Keratinocyte (primary cell): ENCODE measurements around the gene TP53AIP1. TPM values are rescaled to one million over a fixed set of nuclear protein-coding genes. Genes with fewer than 3 reads are reported as not detected.

Experiments
- DNase-seq: peaks from one replicate; pipeline ENCODE4 v3.0.0-alpha.2; 2011; ENCODE audit warnings: low read depth, missing footprints, low spot score
- FAIRE-seq: peaks from 2 replicates; lab custom pipeline; 2011; peaks lifted over from hg19 to GRCh38; lab: Jason Lieb, UNC
- H2AFZ ChIP-seq: 2 replicates; pipeline ENCODE4 v1.6.0; 2012; ENCODE audit warnings: low read length, control low read depth, inconsistent platforms; ENCODE audit not compliant: control insufficient read depth
- H3K27ac ChIP-seq: 2 replicates; pipeline ENCODE4 v1.5.1; 2011; ENCODE audit warnings: low read length; ENCODE audit not compliant: control insufficient read depth, insufficient read depth
- H3K27me3 ChIP-seq: 3 replicates; pipeline ENCODE4 v1.6.0; 2011; ENCODE audit warnings: low read length; ENCODE audit not compliant: control insufficient read depth, insufficient read depth; ENCODE audit errors: extremely low read depth
- H3K36me3 ChIP-seq, 2 experiments: 2 replicates in 1 of 2; 3 replicates in 1 of 2; pipeline ENCODE4 v1.5.1; 2011; ENCODE audit warnings: low read length in 2 of 2, mild to moderate bottlenecking in 1 of 2; ENCODE audit not compliant: control insufficient read depth in 2 of 2, insufficient read depth in 2 of 2; ENCODE audit errors: extremely low read depth in 1 of 2
- H3K4me1 ChIP-seq: 3 replicates; pipeline ENCODE4 v1.5.1; 2011; ENCODE audit warnings: low read length; ENCODE audit not compliant: control insufficient read depth, insufficient read depth; ENCODE audit errors: extremely low read depth
- H3K4me2 ChIP-seq: 3 replicates; pipeline ENCODE4 v1.6.0; 2011; ENCODE audit warnings: low read depth, low read length; ENCODE audit not compliant: control insufficient read depth, insufficient read depth; ENCODE audit errors: extremely low read depth
- H3K4me3 ChIP-seq, 3 experiments: fragments of 200-600 bp in 1 of 3; sonication (generic) in 1 of 3; 2 replicates in 2 of 3; 3 replicates in 1 of 3; pipeline ENCODE4 v1.5.1; 2011 to 2016; ENCODE audit warnings: low read length in 3 of 3, mild to moderate bottlenecking in 3 of 3, control low read depth in 2 of 3, inconsistent platforms in 1 of 3, low read depth in 1 of 3, mixed read lengths in 1 of 3, mixed run types in 1 of 3, moderate library complexity in 1 of 3; ENCODE audit not compliant: control insufficient read depth in 2 of 3, insufficient read depth in 2 of 3; ENCODE audit errors: extremely low read depth in 1 of 3
- H3K79me2 ChIP-seq: 2 replicates; pipeline ENCODE4 v1.6.0; 2012; ENCODE audit warnings: low read length; ENCODE audit not compliant: control insufficient read depth, insufficient read depth
- H3K9ac ChIP-seq: 3 replicates; pipeline ENCODE4 v1.6.0; 2011; ENCODE audit warnings: low read length; ENCODE audit not compliant: control insufficient read depth, insufficient read depth; ENCODE audit errors: extremely low read depth
- H3K9me1 ChIP-seq: 3 replicates; pipeline ENCODE4 v1.6.0; 2011; ENCODE audit warnings: low read length; ENCODE audit not compliant: control insufficient read depth, insufficient read depth; ENCODE audit errors: extremely low read depth
- H3K9me3 ChIP-seq: 2 replicates; pipeline ENCODE4 v1.5.1; 2012; ENCODE audit warnings: low read depth, low read length; ENCODE audit not compliant: control insufficient read depth
- H4K20me1 ChIP-seq: 3 replicates; pipeline ENCODE4 v1.6.0; 2011; ENCODE audit warnings: low read length; ENCODE audit not compliant: control insufficient read depth, insufficient read depth; ENCODE audit errors: extremely low read depth
- CTCF ChIP-seq, 3 experiments: IDR thresholded peaks in 1 of 3; conservative IDR thresholded peaks in 1 of 3; optimal IDR thresholded peaks in 1 of 3; 2 replicates in 2 of 3; 3 replicates in 1 of 3; pipeline versions ENCODE3 to v1.5.1; 2011; ENCODE audit warnings: low read length in 3 of 3, mild to moderate bottlenecking in 3 of 3, moderate library complexity in 2 of 3, control low read depth in 1 of 3, inconsistent platforms in 1 of 3; ENCODE audit not compliant: insufficient read depth in 2 of 3; ENCODE audit errors: extremely low read depth in 1 of 3
- EZH2 ChIP-seq: IDR thresholded peaks from one replicate; pipeline ENCODE4 v1.6.1; 2012; ENCODE audit warnings: inconsistent platforms, mild to moderate bottlenecking, low read length, moderate library complexity
- dilution Hi-C: fragments of 300-500 bp; cut with MboI; formaldehyde crosslinking; loops from one replicate; pipeline ENCODE4 v1.7.0; 2020; ENCODE audit warnings: low sequenced_read_pairs; ENCODE audit not compliant: extremely low pct_ligation_motif_present
- polyA plus RNA-seq, 5 experiments: library from polyadenylated mRNA; depleted of rRNA in 3 of 5; stranded (reverse) in 3 of 5; stranded (forward) in 1 of 5; unstranded in 1 of 5; fragments of >200 nt; gene quantifications; 1 replicate in 1 of 5; 2 replicates in 3 of 5; 3 replicates in 1 of 5; pipeline versions ENCODE4 v1.2.1 to v1.2.3, GENCODE V29; 2011 to 2012; ENCODE audit warnings: missing spikeins in 2 of 5, low read depth in 1 of 5, low replicate concordance in 1 of 5

Gene TP53AIP1
- polyA plus RNA-seq, 1 donor (not counting 4 experiments of a cell fraction or from before 2014, with no cell fraction given): 37.1 TPM

- no peak overlapping the region for H3K4me2 ChIP-seq
- no peak overlapping the region for H3K9ac ChIP-seq
- no peak for TF ChIP-seq CTCF (optimal IDR thresholded peaks at IDR 0.05 in 1 of 3, IDR thresholded peaks at IDR 0.05 in 1 of 3, conservative IDR thresholded peaks at IDR 0.05 in 1 of 3; ENCODE audit: extremely low read depth in 1 of 3, insufficient read depth in 2 of 3, low read length in 3 of 3)
- TF ChIP-seq EZH2: no peak
- no peaks in the 10 kb centered on the region for H4K20me1 ChIP-seq
- no peak overlapping the region for H2AFZ ChIP-seq
- no peak for FAIRE-seq
- peaks cover 35% of the 10 kb centered on the region for H3K4me1 ChIP-seq
- no peak overlapping the region for H3K4me3 ChIP-seq
- dilution Hi-C loops: no loop called here
- no peaks in the 10 kb centered on the region for H3K27me3 ChIP-seq
- DNase-seq: no peak
- no peaks in the 10 kb centered on the region for H3K9me3 ChIP-seq
- no peaks in the 10 kb centered on the region for H3K36me3 ChIP-seq
- no peaks in the 10 kb centered on the region for H3K9me1 ChIP-seq
- H3K79me2 ChIP-seq: no peaks in the 10 kb centered on the region
- H3K27ac ChIP-seq: no peak overlapping the region
Measured at GRCh38 chr11:128900468-128900867, 42.2 kb downstream of the TP53AIP1 start.

DNA sequence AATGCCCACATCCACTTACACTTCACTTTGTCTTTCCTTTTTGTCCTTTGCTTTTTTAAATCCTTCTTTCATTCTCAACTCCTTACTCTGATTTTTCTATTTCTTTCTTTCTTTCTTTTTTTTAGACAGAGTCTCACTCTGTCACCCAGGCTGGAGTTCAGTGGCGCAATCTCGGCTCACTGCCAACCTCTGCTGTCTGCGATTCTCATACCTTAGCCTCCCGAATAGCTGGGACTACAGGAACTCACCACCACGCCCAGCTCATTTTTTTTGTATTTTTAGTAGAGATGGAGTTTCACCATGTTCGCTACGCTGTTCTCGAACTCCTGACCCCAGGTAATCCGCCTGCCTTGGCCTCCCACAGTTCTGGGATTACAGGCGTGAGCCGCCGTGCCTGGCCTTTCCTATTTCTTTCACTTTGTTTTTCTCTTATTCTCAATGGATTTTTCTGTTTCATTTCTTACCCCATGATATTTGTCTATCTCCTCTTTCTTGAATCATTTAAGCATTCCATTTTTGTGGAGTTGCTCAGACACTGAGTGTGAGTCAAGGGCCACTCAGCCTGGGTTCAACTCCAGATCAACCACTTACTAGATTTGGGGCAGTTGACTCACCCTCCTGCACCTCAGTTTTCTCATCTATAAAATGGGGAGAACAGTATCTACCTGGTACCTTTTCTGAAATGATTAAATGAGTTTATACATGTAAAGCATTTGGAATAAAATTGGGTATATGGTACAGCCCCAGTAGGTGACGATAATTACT is 43.9 kb downstream of the TP53AIP1 start:
- dilution Hi-C loops: no loop called here
- no peaks in the 10 kb centered on the region for H3K79me2 ChIP-seq
- H3K9me1 ChIP-seq: no peaks in the 10 kb centered on the region
- H3K27me3 ChIP-seq: no peaks in the 10 kb centered on the region
- H4K20me1 ChIP-seq: no peaks in the 10 kb centered on the region
- H3K36me3 ChIP-seq: no peaks in the 10 kb centered on the region
- H3K4me3 ChIP-seq: no peak overlapping the region
- FAIRE-seq (peak; percentile 29), DNase-seq (no peak)
- H3K9ac ChIP-seq: no peak overlapping the region
- H3K27ac ChIP-seq: no peak overlapping the region
- no peaks in the 10 kb centered on the region for H3K9me3 ChIP-seq
- TF ChIP-seq EZH2: no peak
- TF ChIP-seq CTCF (optimal IDR thresholded peaks at IDR 0.05 in 1 of 3, IDR thresholded peaks at IDR 0.05 in 1 of 3, conservative IDR thresholded peaks at IDR 0.05 in 1 of 3; ENCODE audit: extremely low read depth in 1 of 3, insufficient read depth in 2 of 3, low read length in 3 of 3): no peak
- H2AFZ ChIP-seq: no peak overlapping the region
- peak overlapping the region; percentile 42 for H3K4me2 ChIP-seq
- peaks cover 23% of the 10 kb centered on the region for H3K4me1 ChIP-seq
